ENCODE measurements around the gene MSH5. TPM values are rescaled to one million over a fixed set of nuclear protein-coding genes. Genes with fewer than 3 reads are reported as not detected.
A peak's percentile ranks its signal among the peaks of the same experiment; 100 is the strongest.
"Not testable (repeated sequence)": the region's sequence is repeated elsewhere in the genome, so short reads cannot be mapped to it uniquely, and the experiment has no call there.

MSH5 gene
- total RNA-seq, 1 donor from 2014 or later, result 8.9 TPM

GRCh38 chr6:31797588-31797987 is 57.8 kb downstream of the MSH5 start:
- TF ChIP-seq CTCF (IDR thresholded peaks at IDR 0.05; ENCODE audit: insufficient read depth, low read length, poor library complexity, severe bottlenecking), result no peak
- no peak overlapping the region for H3K4me3 ChIP-seq (ENCODE audit: low read depth, low read length)
- no peaks in the 10 kb centered on the region for H3K36me3 ChIP-seq (ENCODE audit: control insufficient read depth, insufficient read depth, low read length)
- no peaks in the 10 kb centered on the region for H3K27me3 ChIP-seq (ENCODE audit: control insufficient read depth, insufficient read depth, low read length)
- no peak for DNase-seq (ENCODE audit: low read depth)

GRCh38 chr6:31799781-31800180 is 60.0 kb downstream of the MSH5 start:
- Histone ChIP-seq H3K27me3 (ENCODE audit: control insufficient read depth, insufficient read depth, low read length) (no peaks in the 10 kb centered on the region), H3K4me3 (ENCODE audit: low read depth, low read length) (no peak overlapping the region), H3K36me3 (ENCODE audit: control insufficient read depth, insufficient read depth, low read length) (no peaks in the 10 kb centered on the region)
- DNase-seq (ENCODE audit: low read depth), result no peak
- TF ChIP-seq CTCF (IDR thresholded peaks at IDR 0.05; ENCODE audit: insufficient read depth, low read length, poor library complexity, severe bottlenecking), result no peak

DNA sequence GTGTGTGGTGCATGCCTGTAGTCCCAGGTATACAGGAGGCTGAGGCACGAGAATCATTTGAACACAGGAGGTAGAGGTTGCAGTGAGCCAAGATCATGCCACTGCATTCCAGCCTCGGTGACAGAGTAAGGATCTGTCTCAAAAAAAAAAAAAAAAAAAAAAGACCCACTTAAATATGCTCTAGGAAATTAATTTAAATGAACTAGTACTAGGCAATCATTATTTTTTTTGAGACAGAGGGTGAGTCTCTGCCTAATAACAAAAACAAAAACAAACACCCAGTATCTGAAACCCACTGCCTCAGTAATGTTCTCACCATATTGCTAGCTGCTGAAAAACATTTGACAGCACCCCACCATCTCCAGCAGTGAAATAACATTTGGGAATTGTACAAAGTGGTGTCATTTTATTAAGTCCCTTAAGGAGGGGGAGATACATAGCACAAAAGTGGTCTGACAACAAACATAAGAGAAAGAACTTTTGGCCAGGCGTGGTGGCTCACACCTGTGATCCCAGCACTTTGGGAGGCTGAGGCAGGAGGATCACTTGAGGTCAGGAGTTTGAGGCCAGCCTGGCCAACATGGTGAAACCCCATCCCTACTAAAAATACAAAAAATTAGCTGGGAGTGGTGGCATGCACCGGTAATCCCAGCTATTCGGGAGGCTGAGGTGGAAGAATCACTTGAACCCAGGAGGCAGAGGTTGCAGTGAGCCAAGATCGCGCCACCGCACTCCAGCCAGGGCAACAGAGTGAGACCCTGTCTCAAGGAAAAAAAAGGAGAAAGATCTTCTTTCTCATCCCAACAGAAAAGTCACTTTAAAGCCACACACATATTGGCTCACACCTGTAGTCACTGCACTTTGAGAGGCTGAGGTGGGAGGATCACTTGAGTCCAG is 61.5 kb downstream of the MSH5 start:
- not testable (repeated sequence) for H3K27me3 ChIP-seq (ENCODE audit: control insufficient read depth, insufficient read depth, low read length); H3K36me3 ChIP-seq (ENCODE audit: control insufficient read depth, insufficient read depth, low read length); H3K4me3 ChIP-seq (ENCODE audit: low read depth, low read length); DNase-seq (ENCODE audit: low read depth)

- Histone ChIP-seq H3K4me3 (ENCODE audit: low read depth, low read length) (peak overlapping the region; percentile 70), H3K36me3 (ENCODE audit: control insufficient read depth, insufficient read depth, low read length) (no peaks in the 10 kb centered on the region), H3K27me3 (ENCODE audit: control insufficient read depth, insufficient read depth, low read length) (no peaks in the 10 kb centered on the region)
- no peak for TF ChIP-seq CTCF (IDR thresholded peaks at IDR 0.05; ENCODE audit: insufficient read depth, low read length, poor library complexity, severe bottlenecking)
- DNase-seq (ENCODE audit: low read depth), result no peak
Observed at GRCh38 chr6:31805939-31806469, 66.2 kb downstream of the MSH5 start.

DNA sequence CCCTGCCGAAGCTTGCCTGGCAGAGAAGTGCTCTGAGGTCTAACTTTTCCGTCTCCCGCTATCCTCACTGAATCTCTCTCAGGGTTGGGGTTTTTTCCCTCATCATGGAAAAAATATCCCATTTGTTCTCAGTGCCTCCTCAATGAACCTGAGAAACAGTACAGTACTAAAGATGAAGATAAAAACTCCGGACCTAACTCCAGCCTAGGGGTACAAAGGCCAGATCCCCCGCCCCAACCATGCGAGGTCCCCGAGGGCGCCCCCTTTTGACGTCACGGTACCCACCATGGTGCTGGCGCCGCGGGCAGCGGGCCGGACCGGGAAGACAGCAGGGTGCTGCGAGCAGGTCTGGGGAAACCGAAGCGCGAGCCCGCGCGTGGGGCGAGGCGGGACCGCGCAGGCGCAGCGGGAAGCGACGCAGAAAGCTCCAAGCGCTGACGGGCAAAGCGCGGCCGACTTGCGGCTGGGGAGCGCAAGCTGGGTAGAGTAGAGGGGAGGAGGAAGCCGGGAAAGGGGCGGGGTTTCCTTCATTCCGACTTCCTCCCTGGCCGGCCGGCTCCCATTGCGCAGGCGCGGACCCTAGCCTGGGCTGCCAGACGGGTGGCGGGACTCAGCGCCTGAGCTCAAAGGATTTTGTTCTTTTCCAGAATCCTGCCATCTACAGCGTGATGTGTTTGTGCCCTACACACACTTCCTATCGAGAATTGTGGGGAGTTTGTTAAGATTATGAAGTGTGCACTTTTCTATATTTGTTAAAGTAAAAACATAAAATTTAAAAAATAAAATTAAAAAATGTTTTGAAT is 66.9 kb downstream of the MSH5 start, which contains the start of gene LSM2:
Gene LSM2, minus strand, starts transcription at position 497 of the 803 bp plus-strand sequence. Its CDS starts 209 bp downstream, at position 288.
- Histone ChIP-seq H3K27me3 (ENCODE audit: control insufficient read depth, insufficient read depth, low read length) (no peaks in the 10 kb centered on the region), H3K36me3 (ENCODE audit: control insufficient read depth, insufficient read depth, low read length) (no peaks in the 10 kb centered on the region), H3K4me3 (ENCODE audit: low read depth, low read length) (peak within 1 kb of the TSS; percentile 70)
- peak; percentile 32 for TF ChIP-seq CTCF (IDR thresholded peaks at IDR 0.05; ENCODE audit: insufficient read depth, low read length, poor library complexity, severe bottlenecking)
- no peak for DNase-seq (ENCODE audit: low read depth)

- not testable (repeated sequence) for H3K36me3 ChIP-seq (ENCODE audit: control insufficient read depth, insufficient read depth, low read length); H3K27me3 ChIP-seq (ENCODE audit: control insufficient read depth, insufficient read depth, low read length); H3K4me3 ChIP-seq (ENCODE audit: low read depth, low read length); DNase-seq (ENCODE audit: low read depth)
Observed at GRCh38 chr6:31808599-31808998, 68.8 kb downstream of the MSH5 start.
